HepG2 (cell line): Measurements from ENCODE around the gene RHBDF2. TPM values are rescaled to one million over a fixed set of nuclear protein-coding genes. Genes with fewer than 3 reads are reported as not detected.

Experiments used
- AGO2 ChIP-seq: fragments of 200-400 bp; formaldehyde crosslinking; optimal IDR thresholded peaks from 2 replicates; pipeline ENCODE3; 2017; ENCODE audit warnings: mild to moderate bottlenecking, low read depth, low read length, moderate library complexity
- AHR ChIP-seq: IDR thresholded peaks from 2 replicates; pipeline ENCODE4 v1.6.1; 2018; ENCODE audit warnings: missing genetic modification reagents, missing compliant biosample characterization
- CERS6 ChIP-seq: sonication (generic); formaldehyde crosslinking; IDR thresholded peaks from 2 replicates; pipeline ENCODE4 v1.5.0; 2020; ENCODE audit warnings: missing genetic modification reagents
- EED ChIP-seq: sonication (generic); formaldehyde crosslinking; IDR thresholded peaks from 2 replicates; pipeline ENCODE4 v1.5.0; 2020; ENCODE audit warnings: mild to moderate bottlenecking, missing genetic modification reagents
- HNF1A ChIP-seq, 2 experiments: sonication (generic) in 1 of 2; formaldehyde crosslinking in 1 of 2; IDR thresholded peaks; 2 replicates each; pipeline versions ENCODE4 v1.4.0 to v1.6.1; 2016 to 2020; ENCODE audit warnings: borderline replicate concordance in 1 of 2, low read depth in 1 of 2, mild to moderate bottlenecking in 1 of 2, missing genetic modification reagents in 1 of 2
- KLF12 ChIP-seq: sonication (generic); formaldehyde crosslinking; IDR thresholded peaks from 2 replicates; pipeline ENCODE4 v1.4.0; 2020; ENCODE audit warnings: missing genetic modification reagents, borderline replicate concordance
- MXI1 ChIP-seq: IDR thresholded peaks from 3 replicates; pipeline ENCODE4 v1.6.1; 2012; ENCODE audit warnings: low read depth, low read length, inconsistent platforms, borderline replicate concordance
- NAIF1 ChIP-seq: sonication (generic); formaldehyde crosslinking; IDR thresholded peaks from 2 replicates; pipeline ENCODE4 v1.5.0; 2020; ENCODE audit warnings: mild to moderate bottlenecking, missing genetic modification reagents, borderline replicate concordance
- PLRG1 ChIP-seq: fragments of 450-650 bp; conservative IDR thresholded peaks from 2 replicates; pipeline ENCODE4 v1.6.1; 2016
- SATB2 ChIP-seq: sonication (generic); formaldehyde crosslinking; IDR thresholded peaks from 2 replicates; pipeline ENCODE4 v1.5.0; 2020; ENCODE audit warnings: missing genetic modification reagents
- SMARCE1 ChIP-seq: fragments of 450-650 bp; IDR thresholded peaks from 2 replicates; pipeline ENCODE4 v1.6.1; 2017; ENCODE audit warnings: borderline replicate concordance
- ZBTB46 ChIP-seq: sonication (generic); formaldehyde crosslinking; IDR thresholded peaks from 2 replicates; pipeline ENCODE4 v1.4.0; 2020; ENCODE audit warnings: mild to moderate bottlenecking, missing genetic modification reagents, borderline replicate concordance
- ZBTB49 ChIP-seq: sonication (generic); formaldehyde crosslinking; IDR thresholded peaks from 2 replicates; pipeline ENCODE4 v1.4.0; 2020; ENCODE audit warnings: missing genetic modification reagents, borderline replicate concordance
- ZNF225 ChIP-seq: sonication (generic); formaldehyde crosslinking; IDR thresholded peaks from 2 replicates; pipeline ENCODE4 v1.4.0; 2020; ENCODE audit warnings: mild to moderate bottlenecking, missing genetic modification reagents
- ZNF431 ChIP-seq: sonication (generic); formaldehyde crosslinking; IDR thresholded peaks from 2 replicates; pipeline ENCODE4 v1.9.0; 2022; ENCODE audit warnings: missing genetic modification reagents, low read depth, mild to moderate bottlenecking, borderline replicate concordance
- ZNF557 ChIP-seq: sonication (generic); formaldehyde crosslinking; IDR thresholded peaks from 2 replicates; pipeline ENCODE4 v1.4.0; 2020; ENCODE audit warnings: missing genetic modification reagents
- ZNF704 ChIP-seq: sonication (generic); formaldehyde crosslinking; IDR thresholded peaks from 2 replicates; pipeline ENCODE4 v1.8.1; 2023; ENCODE audit warnings: mild to moderate bottlenecking, inconsistent platforms, moderate library complexity, missing genetic modification reagents, borderline replicate concordance
- polyA plus RNA-seq, 8 experiments: library from polyadenylated mRNA; depleted of rRNA in 3 of 8; stranded (reverse) in 7 of 8; unstranded in 1 of 8; fragments of >200 nt; fragmentation: Illumina TruSeq in 4 of 8; extraction: Trizol in 4 of 8; gene quantifications; 2 replicates each; pipeline versions ENCODE4 v1.2.1 to v1.2.3, GENCODE V29; 2011 to 2016; ENCODE audit warnings: low read depth in 4 of 8, missing spikeins in 1 of 8, mixed read lengths in 1 of 8; ENCODE audit not compliant: insufficient read depth in 1 of 8
- total RNA-seq, 5 experiments: library from RNA; depleted of rRNA; stranded (reverse); fragments of >200 nt; fragmentation: Illumina TruSeq; extraction: Trizol; gene quantifications; 2 replicates each; pipeline ENCODE4 v1.2.3, GENCODE V29; 2016; ENCODE audit warnings: low read depth in 1 of 5

Gene RHBDF2
- total and polyA plus RNA-seq, 2 of the 13 experiments (the other 11 are each of a cell fraction or from before 2014, with no cell fraction given) = 7.8 to 24.2 TPM

- 0 out of 2 replicates have a peak, but pooled peaks have one; percentile 58 for TF ChIP-seq ZNF431 (CRISPR knock-in tag)
- no peak for TF ChIP-seq NAIF1 (CRISPR knock-in tag)
- no peak for TF ChIP-seq ZNF704 (CRISPR knock-in tag)
- TF ChIP-seq PLRG1 = no peak
- no peak for TF ChIP-seq SMARCE1
- peak; percentile 55; the same call in 1 of the 2 replicates for TF ChIP-seq KLF12 (CRISPR knock-in tag)
- peak; percentile 48; the same call in 1 of the 2 replicates for TF ChIP-seq AHR (CRISPR knock-in tag)
- no peak for TF ChIP-seq ZBTB49 (CRISPR knock-in tag)
- no peak for TF ChIP-seq AGO2
- TF ChIP-seq SATB2 = no peak
- no peak for TF ChIP-seq HNF1A (IDR thresholded peaks at IDR 0.05; ENCODE audit: low read depth)
- no peak; the same call in 1 of the 2 replicates for TF ChIP-seq HNF1A (CRISPR knock-in tag; IDR thresholded peaks at IDR 0.05; ENCODE audit: borderline replicate concordance)
- TF ChIP-seq EED (CRISPR knock-in tag) = no peak
- TF ChIP-seq ZNF225 (CRISPR knock-in tag) = peak; percentile 34; the same call in 1 of the 2 replicates
- TF ChIP-seq MXI1 = no peak
- no peak for TF ChIP-seq ZNF557 (CRISPR knock-in tag)
- TF ChIP-seq ZBTB46 (CRISPR knock-in tag) = no peak
- no peak for TF ChIP-seq CERS6 (CRISPR knock-in tag)
These were observed 23.6 kb upstream of the RHBDF2 start (continued) for GRCh38 chr17:76524598-76525512.
